Kidney (tissue), 14 donors: ENCODE results near the gene NHLH1. TPM values are rescaled to one million over a fixed set of nuclear protein-coding genes. Genes with fewer than 3 reads are reported as not detected.

Experiments
- DNase-seq, 5 donors: peaks; one replicate each; pipeline ENCODE4 v3.0.0-alpha.2; 2013 to 2020
- FAIRE-seq: peaks from 2 replicates; lab custom pipeline; 2012; peaks lifted over from hg19 to GRCh38; lab: Jason Lieb, UNC
- H3K27ac ChIP-seq, 2 donors: one replicate each; pipeline ENCODE4 v1.7.0; 2013; ENCODE audit warnings: low read depth in 2 of 2, low read length in 2 of 2, inconsistent platforms in 1 of 2
- H3K27me3 ChIP-seq: one replicate; pipeline ENCODE4 v1.7.1; 2013; ENCODE audit warnings: low read length, inconsistent platforms; ENCODE audit not compliant: control insufficient read depth, insufficient read depth
- H3K36me3 ChIP-seq, 3 donors: one replicate each; pipeline versions ENCODE4 v1.7.0 to v1.7.1; 2013; ENCODE audit warnings: low read length in 3 of 3, control low read depth in 1 of 3, inconsistent platforms in 1 of 3; ENCODE audit not compliant: insufficient read depth in 3 of 3, control insufficient read depth in 2 of 3
- H3K4me1 ChIP-seq, 3 donors: one replicate each; pipeline versions ENCODE4 v1.7.0 to v1.7.1; 2013; ENCODE audit warnings: low read length in 3 of 3, inconsistent platforms in 1 of 3, low read depth in 1 of 3; ENCODE audit not compliant: control insufficient read depth in 2 of 3, insufficient read depth in 2 of 3
- H3K4me3 ChIP-seq, 3 donors: one replicate each; pipeline versions ENCODE4 v1.7.0 to v1.8.1; 2013; ENCODE audit warnings: low read length in 3 of 3, control low read depth in 1 of 3, inconsistent platforms in 1 of 3
- H3K9ac ChIP-seq, 3 donors: one replicate each; pipeline versions ENCODE4 v1.7.0 to v1.7.1; 2013; ENCODE audit warnings: low read length in 3 of 3, control low read depth in 1 of 3, inconsistent platforms in 1 of 3
- H3K9me3 ChIP-seq, 3 donors: one replicate each; pipeline versions ENCODE4 v1.7.0 to v1.7.1; 2013; ENCODE audit warnings: low read length in 3 of 3, control low read depth in 1 of 3, inconsistent platforms in 1 of 3; ENCODE audit not compliant: control insufficient read depth in 2 of 3, insufficient read depth in 1 of 3
- intact Hi-C: fragments of 100-400 bp; cut with DNase I; formaldehyde crosslinking; loops from one replicate; pipeline ENCODE4 v1.11.1; 2022
- polyA plus RNA-seq: library from polyadenylated mRNA; stranded (reverse); fragments of 350-450 nt; fragmentation: Illumina TruSeq; extraction: RNeasy Lipid Tissue Mini Kit (QIAGEN cat#74804); gene quantifications from one replicate; pipeline ENCODE4 v1.2.3, GENCODE V29; 2014; ENCODE audit warnings: low read depth, low replicate concordance; ENCODE audit not compliant: insufficient read depth
- total RNA-seq: library from RNA; stranded (reverse); fragmentation: NEBNext Ultra II Directional; extraction: Animal tissue kit (Norgen Biotek cat#: 25700); gene quantifications from one replicate; pipeline ENCODE4 v1.2.1, GENCODE V29; 2021
- TF ChIP-seq, protein P1 (sequence below): IDR thresholded peaks from 3 replicates; pipeline ENCODE4 v1.5.1; 2012; ENCODE audit warnings: mild to moderate bottlenecking, moderate library complexity, borderline replicate concordance; ENCODE audit not compliant: insufficient read depth; ENCODE audit errors: extremely low read depth
- donor health status: control.
- donor health status: control.
- donor health status: control.
- donor health status: control.
- donor health status: control.
- donor health status: DM: yes; HTN: yes; CAD: no.
- donor health status: Normal renal cell carcinoma (clear cell type).

NHLH1 gene
- total and polyA plus RNA-seq, 2 donors from 2014 or later, result 0.09 TPM; not detected in 1

GRCh38 chr1:160421881-160422280 is 55.0 kb downstream of the NHLH1 start:
- TF ChIP-seq, protein P1, sequence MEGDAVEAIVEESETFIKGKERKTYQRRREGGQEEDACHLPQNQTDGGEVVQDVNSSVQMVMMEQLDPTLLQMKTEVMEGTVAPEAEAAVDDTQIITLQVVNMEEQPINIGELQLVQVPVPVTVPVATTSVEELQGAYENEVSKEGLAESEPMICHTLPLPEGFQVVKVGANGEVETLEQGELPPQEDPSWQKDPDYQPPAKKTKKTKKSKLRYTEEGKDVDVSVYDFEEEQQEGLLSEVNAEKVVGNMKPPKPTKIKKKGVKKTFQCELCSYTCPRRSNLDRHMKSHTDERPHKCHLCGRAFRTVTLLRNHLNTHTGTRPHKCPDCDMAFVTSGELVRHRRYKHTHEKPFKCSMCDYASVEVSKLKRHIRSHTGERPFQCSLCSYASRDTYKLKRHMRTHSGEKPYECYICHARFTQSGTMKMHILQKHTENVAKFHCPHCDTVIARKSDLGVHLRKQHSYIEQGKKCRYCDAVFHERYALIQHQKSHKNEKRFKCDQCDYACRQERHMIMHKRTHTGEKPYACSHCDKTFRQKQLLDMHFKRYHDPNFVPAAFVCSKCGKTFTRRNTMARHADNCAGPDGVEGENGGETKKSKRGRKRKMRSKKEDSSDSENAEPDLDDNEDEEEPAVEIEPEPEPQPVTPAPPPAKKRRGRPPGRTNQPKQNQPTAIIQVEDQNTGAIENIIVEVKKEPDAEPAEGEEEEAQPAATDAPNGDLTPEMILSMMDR, result no peak
- intact Hi-C loops, result loop anchor here (10.0 kb wide), 1 partner anchor 193 kb away; no protein-coding TSS in a partner anchor
- H3K9ac ChIP-seq, result no peak overlapping the region
- H3K4me1 ChIP-seq, result no peaks in the 10 kb centered on the region
- H3K36me3 ChIP-seq, result peaks cover 0 to 4% (median 0%) of the 10 kb centered on the region in 3 donors
- FAIRE-seq (no peak), DNase-seq (no peak)
- no peak overlapping the region for H3K4me3 ChIP-seq
- no peak overlapping the region for H3K27ac ChIP-seq
- no peaks in the 10 kb centered on the region for H3K27me3 ChIP-seq
- no peaks in the 10 kb centered on the region for H3K9me3 ChIP-seq

Other genes starting within 250 kb of the NHLH1 start
- gene ATP1A4, start 215.5 kb upstream of the NHLH1 start, total RNA-seq, result 0.19 TPM
- gene ATP1A4, start 215.5 kb upstream of the NHLH1 start, polyA plus RNA-seq, result not detected
- 0.57 TPM for gene CASQ1, start 176.5 kb upstream of the NHLH1 start, total RNA-seq
- gene CASQ1, start 176.5 kb upstream of the NHLH1 start, polyA plus RNA-seq, result not detected
- 112 TPM for gene PEA15, start 161.7 kb upstream of the NHLH1 start, total RNA-seq
- 143 TPM for gene PEA15, start 161.7 kb upstream of the NHLH1 start, polyA plus RNA-seq
- 136 TPM for gene DCAF8, start 104.5 kb upstream of the NHLH1 start, total RNA-seq
- gene DCAF8, start 104.5 kb upstream of the NHLH1 start, polyA plus RNA-seq, result 69.6 TPM
- gene PEX19, start 81.9 kb upstream of the NHLH1 start, total RNA-seq, result 67.9 TPM
- 49.8 TPM for gene PEX19, start 81.9 kb upstream of the NHLH1 start, polyA plus RNA-seq
- 160 TPM for gene COPA, start 23.8 kb upstream of the NHLH1 start, total RNA-seq
- gene COPA, start 23.8 kb upstream of the NHLH1 start, polyA plus RNA-seq, result 50.1 TPM
- 109 TPM for gene NCSTN, start 23.7 kb upstream of the NHLH1 start, total RNA-seq
- 73.9 TPM for gene NCSTN, start 23.7 kb upstream of the NHLH1 start, polyA plus RNA-seq
- gene VANGL2, start 33.5 kb downstream of the NHLH1 start, total RNA-seq, result 8.1 TPM
- gene VANGL2, start 33.5 kb downstream of the NHLH1 start, polyA plus RNA-seq, result 3.8 TPM
- 5.5 TPM for gene SLAMF6, start 156.2 kb downstream of the NHLH1 start, total RNA-seq
- gene SLAMF6, start 156.2 kb downstream of the NHLH1 start, polyA plus RNA-seq, result not detected
- 17.5 TPM for gene CD84, start 212.4 kb downstream of the NHLH1 start, total RNA-seq
- gene CD84, start 212.4 kb downstream of the NHLH1 start, polyA plus RNA-seq, result 0.30 TPM